HG02642 (cell line): ENCODE data around the gene CDH13.

Experiments used
- ATAC-seq: cut with Tn5 transposase; IDR thresholded peaks from one replicate; pipeline ENCODE4 v1.9.1; 2021; ENCODE audit warnings: mild to moderate bottlenecking; ENCODE audit not compliant: unreplicated experiment, poor library complexity

CDH13 gene

DNA sequence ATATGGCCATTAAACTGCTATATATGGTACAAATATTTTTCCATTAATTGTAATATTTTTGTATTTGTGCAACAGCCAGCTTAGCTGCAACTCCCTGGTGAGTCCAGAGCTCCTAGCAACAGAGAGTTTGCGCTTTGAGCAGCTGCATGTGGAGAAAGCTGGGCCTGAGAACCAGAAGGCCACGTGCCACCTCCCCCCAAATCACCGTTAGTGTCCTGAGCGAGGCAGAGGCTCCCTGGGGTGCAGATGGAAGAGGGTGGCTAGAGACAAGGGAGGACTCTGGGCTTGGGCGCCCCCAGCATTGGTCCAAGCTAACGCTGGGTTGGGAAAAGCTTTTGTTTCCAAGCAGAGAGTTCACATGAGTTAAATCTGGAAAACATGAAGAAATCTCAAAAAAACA is 1222.7 kb downstream of the CDH13 start:
- ATAC-seq, result no peak
